A673 (cell line): ENCODE results near the gene SPECC1L.

Experiments
- EZH2 ChIP-seq: fragments of 200-600 bp; sonication (generic); IDR thresholded peaks from 2 replicates; pipeline ENCODE4 v1.6.1; 2017; ENCODE audit warnings: borderline replicate concordance, low read depth, mild to moderate bottlenecking, mixed read lengths, antibody characterized with exemption, low read length; ENCODE audit not compliant: poor library complexity, severe bottlenecking
- TF ChIP-seq, protein P1 (sequence below): fragments of 300-800, 200-600 bp; sonication (generic); conservative IDR thresholded peaks from 2 replicates; pipeline ENCODE4 v1.5.1; 2017; ENCODE audit warnings: low read depth, mild to moderate bottlenecking, antibody characterized with exemption, low read length, moderate library complexity, mixed read lengths

DNA sequence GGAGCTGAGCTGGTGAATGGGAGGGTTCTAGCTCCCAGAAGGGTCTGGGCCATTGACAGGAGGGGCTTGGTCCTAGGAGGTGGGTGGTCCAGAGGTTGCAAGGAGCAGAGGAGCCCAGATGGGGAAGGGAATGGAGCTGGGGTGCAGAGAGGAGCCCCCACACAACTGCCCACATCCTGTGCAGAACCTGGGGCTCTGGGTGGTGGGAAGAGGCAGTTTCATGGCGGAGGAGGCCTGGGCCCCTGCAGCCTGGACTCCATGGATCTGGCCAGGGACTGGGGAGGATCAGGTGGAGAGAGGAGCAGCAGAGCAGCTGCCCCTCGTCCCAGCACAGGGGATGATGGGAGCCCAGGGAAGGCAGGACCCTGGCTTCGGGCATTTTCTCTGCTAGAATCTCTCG, 155.8 kb downstream of the SPECC1L start:
- TF ChIP-seq, protein P1, sequence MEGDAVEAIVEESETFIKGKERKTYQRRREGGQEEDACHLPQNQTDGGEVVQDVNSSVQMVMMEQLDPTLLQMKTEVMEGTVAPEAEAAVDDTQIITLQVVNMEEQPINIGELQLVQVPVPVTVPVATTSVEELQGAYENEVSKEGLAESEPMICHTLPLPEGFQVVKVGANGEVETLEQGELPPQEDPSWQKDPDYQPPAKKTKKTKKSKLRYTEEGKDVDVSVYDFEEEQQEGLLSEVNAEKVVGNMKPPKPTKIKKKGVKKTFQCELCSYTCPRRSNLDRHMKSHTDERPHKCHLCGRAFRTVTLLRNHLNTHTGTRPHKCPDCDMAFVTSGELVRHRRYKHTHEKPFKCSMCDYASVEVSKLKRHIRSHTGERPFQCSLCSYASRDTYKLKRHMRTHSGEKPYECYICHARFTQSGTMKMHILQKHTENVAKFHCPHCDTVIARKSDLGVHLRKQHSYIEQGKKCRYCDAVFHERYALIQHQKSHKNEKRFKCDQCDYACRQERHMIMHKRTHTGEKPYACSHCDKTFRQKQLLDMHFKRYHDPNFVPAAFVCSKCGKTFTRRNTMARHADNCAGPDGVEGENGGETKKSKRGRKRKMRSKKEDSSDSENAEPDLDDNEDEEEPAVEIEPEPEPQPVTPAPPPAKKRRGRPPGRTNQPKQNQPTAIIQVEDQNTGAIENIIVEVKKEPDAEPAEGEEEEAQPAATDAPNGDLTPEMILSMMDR: no peak
- TF ChIP-seq EZH2: no peak
